Dedifferentiated amniotic fluid mesenchymal stem cell (primary cell): Measurements from ENCODE around the gene CALU.
A peak's percentile ranks its signal among the peaks of the same experiment; 100 is the strongest.

Source experiments
- DNase-seq: peaks from one replicate; pipeline ENCODE4 v3.0.0-alpha.2; 2016; ENCODE audit errors: extremely low spot score

CALU gene

DNA sequence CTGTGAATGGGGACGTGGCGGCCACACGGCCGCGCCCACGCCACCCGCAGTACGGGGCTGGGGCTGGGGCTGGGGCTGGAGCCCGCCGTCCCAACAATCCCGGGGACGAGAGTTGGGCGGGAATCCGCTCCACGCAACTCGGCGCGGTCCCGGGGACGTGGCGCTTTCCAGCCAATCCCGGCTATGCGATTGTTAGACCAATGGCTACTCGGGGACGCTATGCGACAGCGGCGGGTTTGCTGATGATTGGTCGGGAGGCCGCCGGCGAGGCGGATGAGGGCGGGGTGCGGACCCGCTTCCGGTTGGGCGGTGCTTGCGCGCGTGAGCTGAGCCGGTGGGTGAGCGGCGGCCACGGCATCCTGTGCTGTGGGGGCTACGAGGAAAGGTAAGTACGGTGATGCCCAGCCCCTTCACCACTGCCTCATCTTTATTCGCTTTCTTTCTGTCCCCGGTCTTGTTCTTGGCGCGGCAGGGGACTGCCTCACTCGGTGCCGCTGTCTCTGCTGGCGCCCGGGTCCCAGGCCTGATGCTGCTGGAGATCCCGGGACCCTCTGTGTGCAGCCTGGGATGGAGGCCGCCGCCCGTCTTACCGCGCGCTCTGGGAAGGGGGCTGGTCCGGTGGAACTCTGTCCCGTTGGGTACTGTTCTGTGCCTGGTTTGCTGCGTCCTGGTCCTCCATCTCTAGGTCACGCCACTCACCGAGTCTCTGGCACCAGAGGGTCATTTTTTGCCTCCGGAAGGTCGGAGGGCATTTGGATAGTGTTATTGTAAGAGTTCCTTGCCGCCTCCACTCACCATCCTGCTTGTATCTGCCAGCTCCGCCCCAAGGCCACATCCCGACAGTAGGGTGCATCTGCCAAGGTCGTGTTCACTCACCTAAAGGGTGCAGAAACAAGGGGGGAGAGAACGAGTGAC, at the start of gene CALU:
CALU (plus strand) TSS at position 312 of the 915 bp plus-strand sequence. CDS start 9,225 bp downstream, outside the sequence.
- peak; percentile 98 for DNase-seq

DNA sequence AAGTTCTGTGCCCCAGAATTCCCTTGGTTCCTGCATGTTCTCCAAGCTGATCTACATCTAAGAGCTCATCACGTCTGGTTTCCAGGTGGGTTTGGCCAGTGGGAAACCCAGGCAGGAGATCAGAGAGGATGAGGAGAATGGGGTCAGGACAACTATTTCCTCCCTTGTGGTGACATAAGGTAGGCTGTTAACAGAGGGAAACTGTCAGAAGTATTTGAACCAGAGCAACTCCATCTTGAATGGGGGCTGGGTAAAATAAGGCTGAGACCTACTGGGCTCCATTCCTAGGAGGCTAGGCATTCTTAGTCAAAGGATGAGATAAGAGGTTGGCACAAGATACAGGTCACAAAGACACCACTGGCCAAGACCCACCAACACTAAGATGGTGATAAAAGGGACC, 47.9 kb upstream of the CALU start:
- no peak for DNase-seq

DNA sequence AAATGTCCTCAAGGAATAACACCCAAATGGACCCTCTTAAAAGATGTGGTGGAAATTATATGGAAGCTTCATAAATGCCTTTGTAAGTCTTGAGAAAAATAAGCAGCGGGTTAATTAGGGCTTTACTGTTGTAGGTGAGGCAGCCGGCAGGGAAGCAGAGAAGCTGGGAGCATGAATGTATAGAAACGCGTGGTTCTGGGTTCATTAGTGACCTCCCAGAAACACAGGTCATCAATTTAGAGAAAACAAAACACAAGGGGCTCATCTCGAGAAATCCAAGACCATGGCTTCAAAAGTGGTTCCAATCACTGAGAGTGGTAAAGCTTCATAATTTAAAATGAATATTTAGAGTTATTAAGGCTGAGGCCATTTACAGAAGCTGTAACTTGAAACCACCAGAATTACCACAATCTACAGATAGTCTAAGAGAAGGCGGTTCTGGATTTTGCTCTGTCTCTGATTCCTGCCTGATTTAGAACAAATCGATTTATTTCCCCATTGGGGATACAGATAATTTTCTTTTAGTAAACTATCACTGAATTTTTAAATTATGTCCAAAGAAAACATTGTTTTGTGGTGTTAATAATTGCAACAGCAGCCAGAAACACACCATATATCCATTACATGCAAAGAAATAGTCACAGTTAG, 46.4 kb upstream of the CALU start:
- DNase-seq: no peak

GRCh38 chr7:128693373-128694015, 45.7 kb upstream of the CALU start:
- no peak for DNase-seq

- no peak for DNase-seq
Measured at GRCh38 chr7:128694738-128695137, 44.4 kb upstream of the CALU start.

DNA sequence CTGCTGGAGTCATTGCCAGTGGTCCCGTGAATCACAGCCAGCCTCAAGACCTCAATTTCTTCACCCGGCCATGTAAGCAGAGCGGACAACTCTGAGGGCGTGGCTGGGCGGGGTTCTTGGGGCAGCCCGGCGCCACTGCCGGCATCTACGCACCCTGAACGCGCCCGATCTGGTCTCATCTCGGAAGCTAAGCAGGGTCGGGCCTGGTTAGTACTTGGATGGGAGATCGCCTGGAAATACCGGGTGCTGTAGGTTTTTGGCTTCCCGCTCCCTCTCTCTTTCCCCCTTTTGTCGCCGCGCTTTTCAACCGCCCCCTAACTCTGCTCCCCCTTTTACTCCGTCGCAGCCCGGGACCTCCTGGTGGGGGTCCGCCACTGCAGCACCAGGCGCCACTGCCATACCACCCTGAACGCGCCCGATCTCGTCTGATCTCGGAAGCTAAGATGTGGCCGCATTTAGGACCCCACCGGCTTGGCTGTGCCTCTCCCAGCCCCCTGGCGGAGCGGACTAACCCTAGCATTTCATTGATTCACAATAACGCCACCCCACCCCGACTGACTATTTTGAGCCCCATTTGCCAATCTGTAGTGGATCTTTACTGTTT, 41.8 kb upstream of the CALU start:
- DNase-seq: peak; percentile 19

GRCh38 chr7:128699196-128699712, 39.9 kb upstream of the CALU start:
- no peak for DNase-seq

GRCh38 chr7:128699895-128700294, 39.3 kb upstream of the CALU start:
- no peak for DNase-seq

GRCh38 chr7:128701062-128701785, 37.9 kb upstream of the CALU start:
- no peak for DNase-seq

- no peak for DNase-seq
Measured at GRCh38 chr7:128703609-128704241, 35.4 kb upstream of the CALU start.

DNA sequence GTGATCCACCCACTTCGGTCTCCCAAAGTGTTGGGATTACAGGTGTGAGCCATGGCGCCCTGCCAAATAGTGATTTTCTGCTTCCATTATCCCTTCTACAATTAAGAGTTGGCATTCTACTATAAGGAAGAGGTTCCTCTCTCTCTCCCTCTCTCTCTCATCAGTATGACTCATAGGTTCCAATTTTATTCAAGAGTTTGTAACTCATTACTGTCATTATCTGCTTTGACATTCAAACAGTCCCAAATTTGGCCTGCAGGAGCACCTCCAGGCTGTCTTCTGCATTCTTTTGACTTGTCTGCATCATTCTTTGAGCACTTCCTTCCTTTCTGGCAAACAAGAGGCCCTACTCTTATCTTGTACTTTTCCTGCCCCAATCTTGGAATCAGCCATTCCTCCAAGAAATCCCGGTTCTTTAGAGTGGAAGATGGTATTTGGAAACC, 33.2 kb upstream of the CALU start:
- no peak for DNase-seq

DNA sequence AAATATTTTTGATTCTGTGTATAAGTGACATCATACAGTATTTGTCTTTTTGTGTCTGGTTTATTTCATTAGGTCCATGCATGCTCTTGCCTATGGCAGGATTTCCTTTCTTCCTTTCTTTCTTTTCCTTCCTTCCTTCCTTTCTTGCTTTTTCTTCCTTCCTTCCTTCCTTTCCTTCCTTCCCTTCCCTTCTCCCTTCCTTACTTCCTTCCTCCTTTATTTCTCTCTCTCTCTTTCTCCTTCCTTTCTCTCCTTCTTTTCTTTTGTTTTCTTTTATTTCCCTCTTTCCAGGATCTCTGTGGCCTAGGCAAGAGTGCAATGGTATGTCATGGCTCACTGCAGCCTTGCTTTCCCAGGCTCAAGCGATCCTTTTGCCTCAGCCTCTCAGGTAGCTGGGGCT, 31.4 kb upstream of the CALU start:
- DNase-seq: no peak

DNA sequence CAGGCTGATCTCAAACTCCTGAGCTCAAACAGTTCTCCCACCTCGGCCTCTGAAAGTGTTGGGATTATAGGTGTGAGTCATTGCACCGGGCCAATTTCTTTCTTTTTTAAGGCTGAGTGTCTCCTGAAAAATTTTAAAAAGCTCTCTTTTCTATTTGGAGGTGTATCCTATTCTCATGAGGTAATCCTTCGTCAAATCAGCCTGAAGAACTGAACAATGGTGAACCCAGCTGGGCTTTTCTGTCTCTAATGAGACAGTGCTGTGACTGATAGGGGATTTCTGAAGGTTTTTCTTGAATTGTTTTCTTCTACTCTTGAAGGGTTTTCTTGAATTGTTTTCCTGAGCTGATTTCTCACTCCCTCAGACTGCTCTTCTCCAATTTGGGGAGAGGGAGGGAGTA, 30.9 kb upstream of the CALU start:
- DNase-seq: no peak

- no peak for DNase-seq
Measured at GRCh38 chr7:128708824-128709223, 30.3 kb upstream of the CALU start.

GRCh38 chr7:128710481-128710880, 28.7 kb upstream of the CALU start:
- no peak for DNase-seq

DNA sequence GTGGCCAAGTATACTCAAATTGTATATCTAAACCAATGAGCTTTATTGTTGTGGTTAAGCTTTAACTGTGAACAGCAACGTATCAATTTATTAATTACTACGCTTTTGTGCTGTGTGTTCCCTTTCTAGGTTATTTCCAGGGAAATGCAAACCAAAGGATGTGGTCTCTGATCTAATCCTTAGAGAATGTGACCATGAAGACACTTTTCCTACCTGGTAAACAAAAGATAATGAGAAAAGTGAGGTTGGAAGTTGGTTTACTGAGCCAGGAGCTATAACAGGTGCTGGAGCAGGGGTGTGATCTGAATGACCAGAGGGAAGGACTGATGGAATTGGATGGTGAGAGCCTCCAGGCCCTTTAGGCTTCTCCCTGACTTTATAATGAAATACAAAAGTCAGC, 25.4 kb upstream of the CALU start:
- DNase-seq: no peak

- no peak for DNase-seq
Measured at GRCh38 chr7:128714701-128715495, 24.3 kb upstream of the CALU start.

DNA sequence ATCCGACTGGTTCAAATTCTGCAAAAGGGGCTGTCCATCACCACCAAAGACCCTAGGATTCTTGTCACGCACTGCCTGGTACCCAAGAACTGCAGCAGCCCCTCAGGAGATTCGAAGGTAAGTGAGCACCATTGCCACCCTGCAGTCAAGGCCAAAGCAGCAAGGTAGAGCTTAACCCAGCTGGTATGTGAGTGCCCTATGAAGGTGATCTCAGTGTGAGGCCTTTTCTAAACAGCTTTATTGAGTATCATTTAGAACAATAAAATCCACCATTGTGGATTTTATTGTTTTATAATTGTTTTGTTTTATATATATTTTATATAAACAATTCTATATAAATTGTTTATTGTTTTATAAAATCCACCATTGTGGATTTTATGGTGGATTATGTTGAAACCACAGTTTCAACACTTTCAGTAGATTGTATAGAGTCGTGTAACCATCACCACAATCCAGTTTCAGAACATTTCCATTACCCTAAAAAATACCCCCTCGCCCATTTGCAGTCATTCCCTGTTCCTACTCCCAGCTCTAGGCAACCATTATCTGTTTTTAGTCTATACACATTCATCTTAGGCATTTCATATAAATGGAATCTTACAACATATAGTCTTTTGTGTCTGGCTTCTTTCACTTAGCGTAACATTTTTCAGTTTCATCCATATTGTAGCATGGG, 20.1 kb upstream of the CALU start:
- DNase-seq: no peak

DNA sequence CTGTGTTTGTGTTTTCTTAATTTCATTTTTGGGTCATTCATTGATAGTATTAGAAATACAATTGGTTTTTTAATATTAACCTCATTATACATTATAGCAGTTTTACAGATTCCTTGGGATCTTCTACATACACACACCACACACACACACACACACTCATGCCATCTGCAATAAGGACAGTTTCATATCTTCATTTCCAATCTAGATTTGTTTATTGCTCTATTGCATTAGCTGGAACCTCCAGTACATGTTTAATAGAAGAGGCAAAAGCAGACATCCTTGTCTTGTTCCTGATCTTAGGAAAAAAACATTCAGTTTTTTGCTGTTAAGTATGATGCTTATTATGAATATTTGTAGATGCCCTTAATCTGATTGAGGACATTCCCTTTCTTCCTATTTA, 17.8 kb upstream of the CALU start:
- no peak for DNase-seq
